ENCODE measurements around the gene PCDHGB4. TPM values are rescaled to one million over a fixed set of nuclear protein-coding genes. Genes with fewer than 3 reads are reported as not detected.
"Not testable (repeated sequence)": the region's sequence is repeated elsewhere in the genome, so short reads cannot be mapped to it uniquely, and the experiment has no call there.

Gene PCDHGB4
- 9.0 TPM for total RNA-seq

GRCh38 chr5:141387557-141388311, at the start of gene PCDHGB4:
TSS of gene PCDHGB4 (plus strand) at chr5:141387698. CDS start at chr5:141387885, 187 bp downstream.
- ATAC-seq, result peak; percentile 51
- peak; percentile 61 for DNase-seq (ENCODE audit: low spot score)
- intact Hi-C loops (cut with DNase I), result not testable (repeated sequence)

- peak; percentile 90 for ATAC-seq
- intact Hi-C loops (cut with DNase I), result no loop called here
- DNase-seq (ENCODE audit: low spot score), result no peak
Measured at GRCh38 chr5:141338538-141339306, 48.8 kb upstream of the PCDHGB4 start, which contains the start of gene PCDHGA2. TSS of gene PCDHGA2 (plus strand) at chr5:141338760.

- intact Hi-C loops (cut with DNase I); ATAC-seq; DNase-seq (ENCODE audit: low spot score): not testable (repeated sequence)
Measured at GRCh38 chr5:141340781-141341354, 46.6 kb upstream of the PCDHGB4 start.

- intact Hi-C loops (cut with DNase I), result no loop called here
- no peak for ATAC-seq
Measured at GRCh38 chr5:141342773-141343172, 44.7 kb upstream of the PCDHGB4 start.

GRCh38 chr5:141343242-141343952, 44.1 kb upstream of the PCDHGB4 start, which contains the start of gene PCDHGA3:
TSS of gene PCDHGA3 (plus strand) at chr5:141343829. CDS start at chr5:141344034, 205 bp downstream.
- DNase-seq (ENCODE audit: low spot score), result no peak
- intact Hi-C loops (cut with DNase I), result no loop called here
- no peak for ATAC-seq

More at GRCh38 chr5:141342773-141343172, 44.7 kb upstream of the PCDHGB4 start:
- DNase-seq (ENCODE audit: low spot score), result no peak

- DNase-seq (ENCODE audit: low spot score) (no peak), ATAC-seq (no peak)
- intact Hi-C loops (cut with DNase I), result no loop called here
Measured at GRCh38 chr5:141343953-141344463, 43.5 kb upstream of the PCDHGB4 start.

- no peak for ATAC-seq
- DNase-seq (ENCODE audit: low spot score), result no peak
- intact Hi-C loops (cut with DNase I), result no loop called here
Measured at GRCh38 chr5:141345327-141345726, 42.2 kb upstream of the PCDHGB4 start.

GRCh38 chr5:141346017-141346416, 41.5 kb upstream of the PCDHGB4 start:
- intact Hi-C loops (cut with DNase I); DNase-seq (ENCODE audit: low spot score): not testable (repeated sequence)

GRCh38 chr5:141349917-141350619, 37.4 kb upstream of the PCDHGB4 start, which contains the start of gene PCDHGB1:
TSS of gene PCDHGB1 (plus strand) at chr5:141350099. CDS start at chr5:141350261, 162 bp downstream.
- ATAC-seq (no peak), DNase-seq (ENCODE audit: low spot score) (no peak)
- intact Hi-C loops (cut with DNase I), result no loop called here

More at GRCh38 chr5:141346017-141346416, 41.5 kb upstream of the PCDHGB4 start:
- ATAC-seq, result not testable (repeated sequence)

- intact Hi-C loops (cut with DNase I), result no loop called here
- ATAC-seq, result no peak
Measured at GRCh38 chr5:141351591-141351990, 35.9 kb upstream of the PCDHGB4 start.

GRCh38 chr5:141354900-141355469, 32.5 kb upstream of the PCDHGB4 start, which contains the start of gene PCDHGA4:
TSS of gene PCDHGA4 (plus strand) at chr5:141355021. CDS start at chr5:141355108, 87 bp downstream.
- DNase-seq (ENCODE audit: low spot score), result no peak
- ATAC-seq, result no peak
- intact Hi-C loops (cut with DNase I), result no loop called here

More at GRCh38 chr5:141351591-141351990, 35.9 kb upstream of the PCDHGB4 start:
- DNase-seq (ENCODE audit: low spot score), result no peak

GRCh38 chr5:141355641-141356040, 31.9 kb upstream of the PCDHGB4 start:
- ATAC-seq (no peak), DNase-seq (ENCODE audit: low spot score) (no peak)
- intact Hi-C loops (cut with DNase I), result no loop called here

- DNase-seq (ENCODE audit: low spot score) (no peak), ATAC-seq (no peak)
- intact Hi-C loops (cut with DNase I), result no loop called here
Measured at GRCh38 chr5:141356133-141356532, 31.4 kb upstream of the PCDHGB4 start.

GRCh38 chr5:141356950-141357349, 30.5 kb upstream of the PCDHGB4 start:
- ATAC-seq, result no peak
- intact Hi-C loops (cut with DNase I), result no loop called here
- DNase-seq (ENCODE audit: low spot score), result no peak

GRCh38 chr5:141359790-141360426, 27.6 kb upstream of the PCDHGB4 start, which contains the start of gene PCDHGB2:
TSS of gene PCDHGB2 (plus strand) at chr5:141359994. CDS start at chr5:141360136, 142 bp downstream.
- intact Hi-C loops (cut with DNase I), result no loop called here
- ATAC-seq (no peak), DNase-seq (ENCODE audit: low spot score) (no peak)

- intact Hi-C loops (cut with DNase I), result no loop called here
- DNase-seq (ENCODE audit: low spot score) (no peak), ATAC-seq (no peak)
Measured at GRCh38 chr5:141360685-141361084, 26.8 kb upstream of the PCDHGB4 start.

- no peak for DNase-seq (ENCODE audit: low spot score)
- intact Hi-C loops (cut with DNase I), result no loop called here
- no peak for ATAC-seq
Measured at GRCh38 chr5:141362719-141363118, 24.8 kb upstream of the PCDHGB4 start.

All from sciatic nerve (tissue), 2 donors.